B cell (primary cell): ENCODE results near the gene QRICH2. TPM values are rescaled to one million over a fixed set of nuclear protein-coding genes. Genes with fewer than 3 reads are reported as not detected.

Experiments
- ATAC-seq: fragments of 200-7000 bp; cut with Tn5 transposase; one replicate; pipeline ENCODE4 v1.10.0; 2021; ENCODE audit warnings: low read depth, mild to moderate bottlenecking, moderate number of reproducible peaks, moderate library complexity
- CTCF ChIA-PET: fragments of 350-600 bp; sonication (Branson Sonifier 250); formaldehyde crosslinking; loops from one replicate; lab custom pipeline; 2021; ENCODE audit warnings: antibody characterized with exemption, inconsistent platforms; lab: Charles Lee
- POLR2A ChIA-PET: fragments of 350-600 bp; sonication (Branson Sonifier 250); formaldehyde crosslinking; loops from one replicate; lab custom pipeline; 2021; ENCODE audit warnings: antibody characterized with exemption; lab: Charles Lee
- DNase-seq: peaks from one replicate; pipeline ENCODE4 v3.0.0; 2013
- H2AFZ ChIP-seq: 2 replicates; pipeline ENCODE4 v1.6.1; 2012; ENCODE audit warnings: mild to moderate bottlenecking, low read depth, low read length; ENCODE audit not compliant: insufficient read depth, poor library complexity, severe bottlenecking
- H3K27ac ChIP-seq, 2 donors: 1 replicate in 1 of 2; 2 replicates in 1 of 2; pipeline ENCODE4 v1.5.1; 2012 to 2013; ENCODE audit warnings: low read length in 2 of 2, mild to moderate bottlenecking in 2 of 2, moderate library complexity in 1 of 2
- H3K27me3 ChIP-seq, 4 experiments: fragments of 200-600 bp in 1 of 4; sonication (generic) in 1 of 4; replicated peaks in 1 of 4; 1 replicate in 2 of 4; 2 replicates in 2 of 4; pipeline versions ENCODE4 v1.6.1 to v1.7.0; 2013 to 2016; ENCODE audit warnings: low read length in 3 of 4, mild to moderate bottlenecking in 2 of 4, mixed read lengths in 1 of 4, moderate library complexity in 1 of 4; ENCODE audit not compliant: insufficient read depth in 4 of 4, control insufficient read depth in 3 of 4; ENCODE audit errors: control extremely low read depth in 1 of 4
- H3K36me3 ChIP-seq, 2 experiments: replicated peaks in 1 of 2; 1 replicate in 1 of 2; 2 replicates in 1 of 2; pipeline versions ENCODE4 v1.6.1 to v1.7.1; 2013; ENCODE audit warnings: low read length in 1 of 2; ENCODE audit not compliant: insufficient read depth in 2 of 2, control insufficient read depth in 1 of 2; ENCODE audit errors: control extremely low read depth in 1 of 2, extremely low read depth in 1 of 2
- H3K4me1 ChIP-seq, 2 donors: fragments of 200-600 bp in 1 of 2; sonication (generic) in 1 of 2; 1 replicate in 1 of 2; 2 replicates in 1 of 2; pipeline versions ENCODE4 v1.5.1 to v1.6.1; 2013 to 2017; ENCODE audit warnings: low read length in 2 of 2; ENCODE audit not compliant: control insufficient read depth in 2 of 2, insufficient read depth in 2 of 2
- H3K4me2 ChIP-seq: replicated peaks from 2 replicates; pipeline ENCODE3; 2012; ENCODE audit warnings: mild to moderate bottlenecking, low read depth, low read length; ENCODE audit not compliant: poor library complexity, severe bottlenecking
- H3K4me3 ChIP-seq, 5 experiments: fragments of 200-600 bp in 1 of 5; sonication (generic) in 1 of 5; 1 replicate in 3 of 5; 2 replicates in 2 of 5; pipeline versions ENCODE4 v1.5.1 to v1.7.0; 2011 to 2016; ENCODE audit warnings: low read length in 4 of 5, mild to moderate bottlenecking in 4 of 5, low read depth in 2 of 5, control low read depth in 1 of 5, moderate library complexity in 1 of 5; ENCODE audit not compliant: insufficient read depth in 1 of 5; ENCODE audit errors: control extremely low read depth in 1 of 5, extremely low read depth in 1 of 5
- H3K79me2 ChIP-seq: fragments of 200-600 bp; sonication (generic); one replicate; pipeline ENCODE4 v1.6.0; 2016; ENCODE audit warnings: low read length; ENCODE audit not compliant: control insufficient read depth, insufficient read depth
- H3K9ac ChIP-seq: fragments of 200-600 bp; sonication (generic); 2 replicates; pipeline ENCODE4 v1.6.1; 2017; ENCODE audit warnings: mild to moderate bottlenecking, low read length, moderate library complexity
- H3K9me3 ChIP-seq, 3 donors: one replicate each; pipeline versions ENCODE4 v1.6.1 to v1.7.1; 2013; ENCODE audit warnings: low read length in 2 of 3; ENCODE audit not compliant: control insufficient read depth in 2 of 3, insufficient read depth in 1 of 3; ENCODE audit errors: control extremely low read depth in 1 of 3
- H4K20me1 ChIP-seq: 2 replicates; pipeline ENCODE4 v1.6.0; 2012; ENCODE audit warnings: mild to moderate bottlenecking, low read length; ENCODE audit not compliant: insufficient read depth, control insufficient read depth, poor library complexity, severe bottlenecking
- H3K27ac Mint-ChIP-seq: one replicate; pipeline ENCODE4 v1.8.0; 2021; ENCODE audit warnings: mixed read lengths
- H3K27me3 Mint-ChIP-seq: one replicate; pipeline ENCODE4 v1.8.0; 2021; ENCODE audit warnings: mixed read lengths
- H3K4me1 Mint-ChIP-seq: one replicate; pipeline ENCODE4 v1.8.0; 2021; ENCODE audit warnings: mixed read lengths
- H3K4me3 Mint-ChIP-seq: one replicate; pipeline ENCODE4 v1.8.0; 2021; ENCODE audit warnings: mixed read lengths
- H3K9me3 Mint-ChIP-seq: one replicate; pipeline ENCODE4 v1.8.0; 2022; ENCODE audit warnings: mixed read lengths; ENCODE audit not compliant: insufficient read depth
- EZH2 ChIP-seq: IDR thresholded peaks from 2 replicates; pipeline ENCODE4 v1.6.1; 2012; ENCODE audit warnings: borderline replicate concordance, low read depth, mild to moderate bottlenecking, moderate library complexity, low read length; ENCODE audit not compliant: insufficient read depth, poor library complexity, severe bottlenecking
- WGBS: methylation state at CpG from one replicate; pipeline ENCODE4 v1.1.5; 2013; ENCODE audit warnings: missing lambda C conversion rate; ENCODE audit not compliant: insufficient coverage; 5-methylcytosine and 5-hydroxymethylcytosine counted together
- intact Hi-C: fragments of 100-400 bp; cut with micrococcal nuclease; formaldehyde crosslinking; loops from one replicate; pipeline ENCODE4 v1.10.0; 2022
- polyA plus RNA-seq: library from polyadenylated mRNA; depleted of rRNA; stranded (reverse); fragments of >200 nt; gene quantifications from 2 replicates; pipeline ENCODE4 v1.2.3, GENCODE V29; 2012
- total RNA-seq, 2 donors: library from RNA; stranded (reverse); fragments of 120-200 nt in 1 of 2; gene quantifications; 1 replicate in 1 of 2; 2 replicates in 1 of 2; pipeline versions ENCODE4 v1.2.3 to v1.2.4, GENCODE V29; 2013 to 2022
- TF ChIP-seq, protein P1 (sequence below): fragments of 200-600 bp; IDR thresholded peaks from one replicate; pipeline ENCODE4 v1.8.0; 2022; ENCODE audit warnings: antibody characterized with exemption, mild to moderate bottlenecking

The QRICH2 gene
- total and polyA plus RNA-seq, 2 donors (not counting 1 experiment from before 2014, with no cell fraction given): 4.4 to 4.5 TPM

DNA sequence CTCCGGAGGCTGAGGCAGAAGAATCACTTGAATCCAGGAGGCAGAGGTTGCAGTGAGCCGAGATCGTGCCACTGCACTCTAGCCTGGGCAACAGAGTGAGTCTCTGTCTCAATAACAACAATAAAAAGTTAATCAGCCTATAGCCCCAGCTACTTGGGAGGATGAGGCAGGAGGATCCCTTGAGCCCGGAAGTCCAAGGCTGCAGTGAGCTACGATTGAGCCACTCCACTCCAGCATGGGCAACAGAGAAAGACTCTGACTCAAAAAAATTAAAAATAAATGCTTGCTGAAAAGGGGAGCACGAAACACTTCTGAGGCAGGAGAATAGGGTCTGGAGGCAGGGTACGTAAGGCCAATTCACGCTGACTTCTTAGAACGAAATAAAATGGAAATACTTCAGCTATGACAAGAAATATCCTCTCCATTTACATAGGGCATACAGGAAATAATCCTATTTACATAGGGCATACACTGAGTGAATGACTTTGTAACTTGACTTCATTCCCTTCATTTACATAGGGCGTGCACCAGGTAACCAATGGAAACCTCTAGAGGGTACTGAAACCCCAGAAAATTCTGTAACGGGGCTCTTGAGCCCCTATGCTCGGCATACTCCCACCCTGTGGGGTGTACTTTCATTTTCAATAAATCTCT is 48.9 kb upstream of the QRICH2 start:
- Mint-ChIP-seq H3K4me1 (peaks cover 24% of the 10 kb centered on the region), H3K4me3 (no peak overlapping the region), H3K27ac (no peak overlapping the region), H3K27me3 (no peaks in the 10 kb centered on the region), H3K9me3 (no peaks in the 10 kb centered on the region)
- no peak overlapping the region for H3K4me2 ChIP-seq
- H3K79me2 ChIP-seq: peaks cover 7% of the 10 kb centered on the region
- H4K20me1 ChIP-seq: no peaks in the 10 kb centered on the region
- no peaks in the 10 kb centered on the region for H3K27me3 ChIP-seq
- no peak overlapping the region for H3K4me3 ChIP-seq
- no peak overlapping the region for H3K9ac ChIP-seq
- intact Hi-C loops: no loop called here
- peaks cover 7 to 16% of the 10 kb centered on the region in 2 donors for H3K4me1 ChIP-seq
- DNase-seq (no peak), ATAC-seq (no peak)
- POLR2A ChIA-PET: interaction anchor here (0.7 kb wide), 1 partner anchor 910 kb away, joined by 6 read pairs; no protein-coding TSS in a partner anchor
- 78% methylated on average over 7 of the region's 12 CpGs for WGBS
- TF ChIP-seq EZH2: no peak
- TF ChIP-seq, protein P1, sequence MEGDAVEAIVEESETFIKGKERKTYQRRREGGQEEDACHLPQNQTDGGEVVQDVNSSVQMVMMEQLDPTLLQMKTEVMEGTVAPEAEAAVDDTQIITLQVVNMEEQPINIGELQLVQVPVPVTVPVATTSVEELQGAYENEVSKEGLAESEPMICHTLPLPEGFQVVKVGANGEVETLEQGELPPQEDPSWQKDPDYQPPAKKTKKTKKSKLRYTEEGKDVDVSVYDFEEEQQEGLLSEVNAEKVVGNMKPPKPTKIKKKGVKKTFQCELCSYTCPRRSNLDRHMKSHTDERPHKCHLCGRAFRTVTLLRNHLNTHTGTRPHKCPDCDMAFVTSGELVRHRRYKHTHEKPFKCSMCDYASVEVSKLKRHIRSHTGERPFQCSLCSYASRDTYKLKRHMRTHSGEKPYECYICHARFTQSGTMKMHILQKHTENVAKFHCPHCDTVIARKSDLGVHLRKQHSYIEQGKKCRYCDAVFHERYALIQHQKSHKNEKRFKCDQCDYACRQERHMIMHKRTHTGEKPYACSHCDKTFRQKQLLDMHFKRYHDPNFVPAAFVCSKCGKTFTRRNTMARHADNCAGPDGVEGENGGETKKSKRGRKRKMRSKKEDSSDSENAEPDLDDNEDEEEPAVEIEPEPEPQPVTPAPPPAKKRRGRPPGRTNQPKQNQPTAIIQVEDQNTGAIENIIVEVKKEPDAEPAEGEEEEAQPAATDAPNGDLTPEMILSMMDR: no peak
- CTCF ChIA-PET: interaction anchor here (1.5 to 1.6 kb wide), 2 partner anchors 13 to 41 kb away, joined by 3 to 4 read pairs; no protein-coding TSS in a partner anchor
- H2AFZ ChIP-seq: no peak overlapping the region
- H3K36me3 ChIP-seq: no peaks in the 10 kb centered on the region
- H3K27ac ChIP-seq: no peak overlapping the region
- H3K9me3 ChIP-seq: no peaks in the 10 kb centered on the region

DNA sequence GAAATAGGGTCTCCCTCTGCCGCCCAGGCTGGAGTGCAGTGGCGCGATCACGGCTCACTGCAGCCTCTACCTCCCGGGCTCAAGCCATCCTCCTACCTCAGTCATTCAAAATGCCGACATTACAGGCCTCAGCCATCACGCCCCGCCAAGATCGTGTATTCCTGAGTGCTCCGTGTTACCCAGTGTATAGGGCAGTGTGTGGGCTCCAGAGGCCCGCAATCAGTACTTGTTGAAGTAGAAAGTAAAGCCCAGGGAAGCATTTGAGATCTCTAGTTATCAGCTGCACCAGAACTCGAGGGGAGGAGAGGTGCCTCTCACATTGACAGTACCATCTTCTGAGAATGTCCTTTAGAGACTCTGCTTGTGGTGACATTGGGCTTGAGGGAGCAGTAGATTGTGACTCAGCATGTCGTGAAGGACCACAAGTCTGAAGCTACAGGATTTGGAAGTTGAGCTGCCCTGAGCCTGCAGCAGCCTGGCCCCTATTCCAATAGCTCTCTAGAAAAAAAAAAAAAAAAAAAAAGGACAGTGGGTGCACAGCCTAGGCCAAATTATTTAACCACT is 46.8 kb upstream of the QRICH2 start:
- TF ChIP-seq, protein P1: no peak
- TF ChIP-seq EZH2: no peak
- ChIA-PET CTCF (interaction anchor here (3.0 to 3.9 kb wide), 2 partner anchors 30 to 43 kb away, joined by 15 to 32 read pairs; partner anchors contain the start of gene SPHK1), POLR2A (interaction anchor here (0.6 to 2.0 kb wide), 2 partner anchors 43 to 706 kb away, joined by 6 read pairs; no protein-coding TSS in a partner anchor)
- no peaks in the 10 kb centered on the region for H3K27me3 Mint-ChIP-seq
- H3K9me3 Mint-ChIP-seq: no peaks in the 10 kb centered on the region
- H3K27me3 ChIP-seq: no peaks in the 10 kb centered on the region
- H3K4me1 Mint-ChIP-seq: peaks cover 27% of the 10 kb centered on the region
- H3K4me1 ChIP-seq: peaks cover 7 to 16% of the 10 kb centered on the region in 2 donors
- intact Hi-C loops: loop anchor here (1.0 to 5.0 kb wide), 5 partner anchors 29 to 787 kb away; partner anchors contain the start of genes RECQL5, RHBDF2, SAP30BP and SEC14L1
- DNase-seq (peak; percentile 21), ATAC-seq (no peak)
- peak overlapping the region; percentile 1 for H3K27ac Mint-ChIP-seq
- WGBS: 48% methylated on average over 7 of the region's 13 CpGs
- no peaks in the 10 kb centered on the region for H3K9me3 ChIP-seq
- no peak overlapping the region for H3K4me3 ChIP-seq
- H3K36me3 ChIP-seq: no peaks in the 10 kb centered on the region
- H3K27ac ChIP-seq: no peak overlapping the region
- no peak overlapping the region for H3K9ac ChIP-seq
- H2AFZ ChIP-seq: no peak overlapping the region
- H3K4me2 ChIP-seq: peak overlapping the region; percentile 97
- no peaks in the 10 kb centered on the region for H4K20me1 ChIP-seq
- peak overlapping the region; percentile 99 for H3K4me3 Mint-ChIP-seq
- peaks cover 13% of the 10 kb centered on the region for H3K79me2 ChIP-seq
